HepG2 (cell line): Measurements from ENCODE around the gene RAD54L2. TPM values are rescaled to one million over a fixed set of nuclear protein-coding genes. Genes with fewer than 3 reads are reported as not detected.

Experiments used
- CBX5 ChIP-seq: sonication (generic); formaldehyde crosslinking; IDR thresholded peaks from 2 replicates; pipeline ENCODE4 v1.4.0; 2020; ENCODE audit warnings: missing genetic modification reagents, borderline replicate concordance
- FOXP1 ChIP-seq, 2 experiments: fragments of 450-650 bp in 1 of 2; IDR thresholded peaks; 2 replicates each; pipeline ENCODE4 v1.6.1; 2017 to 2018; ENCODE audit warnings: antibody characterized with exemption in 1 of 2
- HBP1 ChIP-seq: IDR thresholded peaks from 2 replicates; pipeline ENCODE4 v1.6.1; 2016; ENCODE audit warnings: low read depth, control low read depth
- HDAC6 ChIP-seq: fragments of 200-600 bp; sonication (generic); IDR thresholded peaks from 2 replicates; pipeline ENCODE4 v1.7.0; 2017; ENCODE audit warnings: mild to moderate bottlenecking, antibody characterized with exemption, low read length, low read depth
- HOXA9 ChIP-seq: sonication (generic); formaldehyde crosslinking; IDR thresholded peaks from 2 replicates; pipeline ENCODE4 v1.8.1; 2022; ENCODE audit warnings: missing genetic modification reagents, mild to moderate bottlenecking, moderate library complexity, borderline replicate concordance
- MTF1 ChIP-seq: sonication (generic); formaldehyde crosslinking; IDR thresholded peaks from 2 replicates; pipeline ENCODE4 v1.5.0; 2020; ENCODE audit warnings: missing genetic modification reagents
- MYC ChIP-seq: sonication (generic); formaldehyde crosslinking; IDR thresholded peaks from 2 replicates; pipeline ENCODE4 v1.9.0; 2021; ENCODE audit warnings: missing genetic modification reagents, borderline replicate concordance
- POLR2AphosphoS5 ChIP-seq: IDR thresholded peaks from 2 replicates; pipeline ENCODE4 v1.6.1; 2012; ENCODE audit warnings: low read depth, low read length
- RFXANK ChIP-seq: IDR thresholded peaks from 2 replicates; pipeline ENCODE4 v1.6.1; 2016
- RNF219 ChIP-seq: sonication (generic); formaldehyde crosslinking; IDR thresholded peaks from 2 replicates; pipeline ENCODE4 v1.5.0; 2020; ENCODE audit warnings: mild to moderate bottlenecking, missing genetic modification reagents
- SPEN ChIP-seq: sonication (generic); formaldehyde crosslinking; IDR thresholded peaks from 2 replicates; pipeline ENCODE4 v1.5.1; 2020; ENCODE audit warnings: low read depth, mild to moderate bottlenecking, missing genetic modification reagents
- TAF1 ChIP-seq: sonication (generic); formaldehyde crosslinking; IDR thresholded peaks from 2 replicates; pipeline ENCODE4 v1.4.0; 2020; ENCODE audit warnings: missing genetic modification reagents
- TFDP2 ChIP-seq: sonication (generic); formaldehyde crosslinking; IDR thresholded peaks from 2 replicates; pipeline ENCODE4 v1.4.0; 2020; ENCODE audit warnings: missing genetic modification reagents
- ZBTB43 ChIP-seq: sonication (generic); formaldehyde crosslinking; conservative IDR thresholded peaks from 2 replicates; pipeline ENCODE4 v1.4.0; 2020; ENCODE audit warnings: missing genetic modification reagents
- ZNF275 ChIP-seq: sonication (generic); formaldehyde crosslinking; IDR thresholded peaks from 2 replicates; pipeline ENCODE4 v1.8.0; 2022; ENCODE audit warnings: missing genetic modification reagents, mild to moderate bottlenecking, inconsistent platforms, borderline replicate concordance
- ZNF30 ChIP-seq: sonication (generic); formaldehyde crosslinking; IDR thresholded peaks from 2 replicates; pipeline ENCODE4 v1.5.0; 2020; ENCODE audit warnings: mild to moderate bottlenecking, missing genetic modification reagents
- ZNF44 ChIP-seq: sonication (generic); formaldehyde crosslinking; IDR thresholded peaks from 2 replicates; pipeline ENCODE4 v1.5.1; 2020; ENCODE audit warnings: mild to moderate bottlenecking, missing genetic modification reagents
- ZNF550 ChIP-seq: sonication (generic); formaldehyde crosslinking; IDR thresholded peaks from 2 replicates; pipeline ENCODE4 v1.4.0; 2020; ENCODE audit warnings: mild to moderate bottlenecking, missing genetic modification reagents, borderline replicate concordance
- ZNF691 ChIP-seq: sonication (generic); formaldehyde crosslinking; IDR thresholded peaks from 2 replicates; pipeline ENCODE4 v1.4.0; 2020; ENCODE audit warnings: missing genetic modification reagents, low read depth, mild to moderate bottlenecking, borderline replicate concordance
- ZNF737 ChIP-seq: sonication (generic); formaldehyde crosslinking; IDR thresholded peaks from 2 replicates; pipeline ENCODE4 v1.5.0; 2020; ENCODE audit warnings: missing genetic modification reagents, mild to moderate bottlenecking, borderline replicate concordance
- ZNF891 ChIP-seq: sonication (generic); formaldehyde crosslinking; IDR thresholded peaks from 2 replicates; pipeline ENCODE4 v1.5.0; 2020; ENCODE audit warnings: mild to moderate bottlenecking, missing genetic modification reagents
- polyA plus RNA-seq, 8 experiments: library from polyadenylated mRNA; depleted of rRNA in 3 of 8; stranded (reverse) in 7 of 8; unstranded in 1 of 8; fragments of >200 nt; fragmentation: Illumina TruSeq in 4 of 8; extraction: Trizol in 4 of 8; gene quantifications; 2 replicates each; pipeline versions ENCODE4 v1.2.1 to v1.2.3, GENCODE V29; 2011 to 2016; ENCODE audit warnings: low read depth in 4 of 8, missing spikeins in 1 of 8, mixed read lengths in 1 of 8; ENCODE audit not compliant: insufficient read depth in 1 of 8
- total RNA-seq, 5 experiments: library from RNA; depleted of rRNA; stranded (reverse); fragments of >200 nt; fragmentation: Illumina TruSeq; extraction: Trizol; gene quantifications; 2 replicates each; pipeline ENCODE4 v1.2.3, GENCODE V29; 2016; ENCODE audit warnings: low read depth in 1 of 5

RAD54L2 gene
- total and polyA plus RNA-seq, 2 of the 13 experiments (the other 11 are each of a cell fraction or from before 2014, with no cell fraction given) = 5.5 to 14.8 TPM

GRCh38 chr3:51498876-51499738 lies 39.4 kb upstream of the RAD54L2 start (continued):
- TF ChIP-seq MTF1 (CRISPR knock-in tag) (no peak), CBX5 (CRISPR knock-in tag) (0 out of 2 replicates have a peak, but pooled peaks have one; percentile 8), ZBTB43 (CRISPR knock-in tag) (no peak; the same call in 1 of the 2 replicates), ZNF737 (no peak), TAF1 (peak; percentile 59; the same call in 1 of the 2 replicates), TFDP2 (CRISPR knock-in tag) (peak; percentile 71; the same call in 1 of the 2 replicates), FOXP1 (IDR thresholded peaks at IDR 0.05) (no peak), FOXP1 (CRISPR knock-in tag; IDR thresholded peaks at IDR 0.05) (no peak), RFXANK (CRISPR knock-in tag) (no peak), ZNF30 (CRISPR knock-in tag) (no peak), HOXA9 (CRISPR knock-in tag) (0 out of 2 replicates have a peak, but pooled peaks have one; percentile 64), POLR2AphosphoS5 (peak; percentile 36; the same call in 1 of the 2 replicates), RNF219 (CRISPR knock-in tag) (no peak), HBP1 (CRISPR knock-in tag) (no peak), ZNF275 (CRISPR knock-in tag) (no peak), SPEN (CRISPR knock-in tag) (peak; percentile 44; the same call in 1 of the 2 replicates), ZNF691 (no peak), ZNF550 (CRISPR knock-in tag) (no peak), HDAC6 (no peak), ZNF44 (CRISPR knock-in tag) (no peak), ZNF891 (CRISPR knock-in tag) (no peak), MYC (CRISPR knock-in tag) (peak; percentile 89)
